OCI-LY3 (cell line): ENCODE results near the gene POLN.

Experiments
- CTCF ChIP-seq: fragments of 200-600, 300-600 bp; sonication (generic); IDR thresholded peaks from 2 replicates; pipeline ENCODE4 v1.5.1; 2014; ENCODE audit warnings: antibody characterized with exemption, low read length, low read depth
- EZH2phosphoT487 ChIP-seq: fragments of 200-600 bp; shearing (Covaris generic); IDR thresholded peaks from 2 replicates; pipeline ENCODE4 v1.6.1; 2018; ENCODE audit warnings: antibody characterized with exemption, mixed run types, low read depth

DNA sequence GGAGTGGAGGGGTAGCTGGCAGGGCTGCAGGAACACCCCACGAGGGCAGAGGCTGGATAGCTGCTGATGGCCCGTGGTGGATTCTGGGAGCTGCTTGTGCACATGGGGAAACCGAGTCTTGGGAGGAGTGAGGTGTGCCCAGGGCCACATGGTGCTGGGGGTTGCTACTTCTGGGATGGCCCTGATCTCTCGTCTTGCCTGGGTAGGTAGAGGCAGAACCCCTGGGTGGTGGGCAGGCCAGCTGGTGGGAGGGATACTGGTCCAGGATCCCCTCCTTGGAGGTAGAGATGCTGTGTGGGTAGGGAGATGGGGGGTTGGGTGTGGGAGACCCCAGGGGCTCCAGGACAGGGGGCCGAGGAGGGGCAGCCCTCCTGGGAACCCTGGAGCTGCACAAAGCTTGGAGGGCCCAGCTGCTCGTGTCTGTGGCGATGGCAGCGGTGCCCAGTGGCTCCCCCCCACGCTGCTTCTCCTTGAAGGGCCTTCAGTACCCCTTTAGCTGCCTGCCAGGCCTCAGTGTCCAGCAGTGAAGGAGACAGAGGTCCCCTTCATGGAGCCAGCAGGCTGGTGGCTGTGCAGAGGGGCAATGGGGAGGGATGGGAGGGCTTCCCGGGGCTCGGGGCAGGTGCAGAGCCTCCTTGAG, 179.6 kb downstream of the POLN start:
- TF ChIP-seq CTCF (no peak), EZH2phosphoT487 (no peak)
